ENCODE measurements around the gene PARD3B.

- TF ChIP-seq POLR2A (IDR thresholded peaks at IDR 0.05) (no peak), CTCF (IDR thresholded peaks at IDR 0.05) (no peak)
Observed at GRCh38 chr2:204860274-204860673, 315.0 kb downstream of the PARD3B start.
